ENCODE measurements around the gene FOXI1. TPM values are rescaled to one million over a fixed set of nuclear protein-coding genes. Genes with fewer than 3 reads are reported as not detected.

The FOXI1 gene
- total RNA-seq, 2 experiments from 2014 or later: 0.28 TPM; not detected in 1

DNA sequence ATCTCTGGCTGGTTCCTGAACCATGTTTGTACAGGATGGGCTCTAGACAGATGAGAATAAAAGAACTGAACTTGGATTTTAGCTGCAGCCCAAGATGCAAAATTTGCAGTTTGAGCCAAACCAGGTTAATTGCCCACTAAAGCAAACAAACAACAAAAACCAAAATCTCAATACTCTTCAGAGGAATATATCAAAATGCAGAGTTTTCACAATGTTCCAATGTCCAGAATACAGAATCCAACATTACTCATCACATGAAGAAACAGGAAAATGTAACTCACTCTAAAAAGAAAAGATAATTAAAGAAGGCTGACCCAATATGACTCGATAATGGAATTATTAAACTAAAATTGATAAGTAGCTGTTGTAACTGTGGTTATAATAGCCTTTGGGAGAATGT is 20.4 kb downstream of the FOXI1 start:
- Mint-ChIP-seq H3K4me1 (ENCODE audit: low read depth) (no peaks in the 10 kb centered on the region), H3K27ac (no peak overlapping the region), H3K9me3 (peaks cover 9% of the 10 kb centered on the region), H3K36me3 (ENCODE audit: low read depth) (no peaks in the 10 kb centered on the region), H3K27me3 (peaks cover 29% of the 10 kb centered on the region), H3K4me3 (no peak overlapping the region)
- ChIA-PET POLR2A (no interaction called here), CTCF (no interaction called here)
- H3K4me1 ChIP-seq (ENCODE audit: insufficient read depth, low read length): no peaks in the 10 kb centered on the region
- no peak overlapping the region for H3K27ac ChIP-seq (ENCODE audit: low read depth in 1 of 2, low read length in 2 of 2)
- H3K36me3 ChIP-seq (ENCODE audit: insufficient read depth, low read length): no peaks in the 10 kb centered on the region
- H3K4me3 ChIP-seq (ENCODE audit: low read length): no peak overlapping the region
- peaks cover 0 to 12% of the 10 kb centered on the region in 2 experiments for H3K9me3 ChIP-seq (ENCODE audit: control insufficient read depth in 1 of 2, insufficient read depth in 1 of 2, low read length in 2 of 2)
- no peak for TF ChIP-seq CTCF (IDR thresholded peaks at IDR 0.05)
- ATAC-seq (ENCODE audit: poor library complexity) (no peak), DNase-seq (no peak)
- no peaks in the 10 kb centered on the region for H3K27me3 ChIP-seq (ENCODE audit: control insufficient read depth in 1 of 2, insufficient read depth in 2 of 2, low read length in 2 of 2)
- intact Hi-C loops (cut with DNase I, micrococcal nuclease): no loop called here

- H3K27me3 ChIP-seq (ENCODE audit: control insufficient read depth in 1 of 2, insufficient read depth in 2 of 2, low read length in 2 of 2): no peaks in the 10 kb centered on the region
- no peak for TF ChIP-seq CTCF (IDR thresholded peaks at IDR 0.05)
- DNase-seq (no peak), ATAC-seq (ENCODE audit: poor library complexity) (no peak)
- peaks cover 23% of the 10 kb centered on the region for H3K27me3 Mint-ChIP-seq
- intact Hi-C loops (cut with DNase I, micrococcal nuclease): no loop called here
- CTCF ChIA-PET: no interaction called here
- no peak overlapping the region for H3K4me3 ChIP-seq (ENCODE audit: low read length)
- H3K4me1 Mint-ChIP-seq (ENCODE audit: low read depth): no peaks in the 10 kb centered on the region
- POLR2A ChIA-PET: no interaction called here
- peaks cover 9% of the 10 kb centered on the region for H3K9me3 Mint-ChIP-seq
- peaks cover 0 to 12% of the 10 kb centered on the region in 2 experiments for H3K9me3 ChIP-seq (ENCODE audit: control insufficient read depth in 1 of 2, insufficient read depth in 1 of 2, low read length in 2 of 2)
- H3K27ac Mint-ChIP-seq: no peak overlapping the region
- H3K4me3 Mint-ChIP-seq: no peak overlapping the region
- H3K36me3 Mint-ChIP-seq (ENCODE audit: low read depth): no peaks in the 10 kb centered on the region
- H3K27ac ChIP-seq (ENCODE audit: low read depth in 1 of 2, low read length in 2 of 2): no peak overlapping the region
- no peaks in the 10 kb centered on the region for H3K36me3 ChIP-seq (ENCODE audit: insufficient read depth, low read length)
- H3K4me1 ChIP-seq (ENCODE audit: insufficient read depth, low read length): no peaks in the 10 kb centered on the region
Measured at GRCh38 chr5:170126626-170127025, 20.9 kb downstream of the FOXI1 start.

- intact Hi-C loops (cut with DNase I, micrococcal nuclease): no loop called here
- Histone ChIP-seq H3K27ac (ENCODE audit: low read depth in 1 of 2, low read length in 2 of 2) (no peak overlapping the region), H3K27me3 (ENCODE audit: control insufficient read depth in 1 of 2, insufficient read depth in 2 of 2, low read length in 2 of 2) (peaks cover 0 to 6% of the 10 kb centered on the region in 2 experiments), H3K4me1 (ENCODE audit: insufficient read depth, low read length) (no peaks in the 10 kb centered on the region), H3K4me3 (ENCODE audit: low read length) (no peak overlapping the region), H3K9me3 (ENCODE audit: control insufficient read depth in 1 of 2, insufficient read depth in 1 of 2, low read length in 2 of 2) (peaks cover 0 to 6% of the 10 kb centered on the region in 2 experiments), H3K36me3 (ENCODE audit: insufficient read depth, low read length) (no peaks in the 10 kb centered on the region)
- H3K27me3 Mint-ChIP-seq: peaks cover 18% of the 10 kb centered on the region
- ChIA-PET CTCF (no interaction called here), POLR2A (no interaction called here)
- TF ChIP-seq CTCF (IDR thresholded peaks at IDR 0.05): no peak
- H3K9me3 Mint-ChIP-seq: peaks cover 3% of the 10 kb centered on the region
- no peak for DNase-seq
- H3K36me3 Mint-ChIP-seq (ENCODE audit: low read depth): no peaks in the 10 kb centered on the region
- ATAC-seq (ENCODE audit: poor library complexity): no peak
- H3K4me1 Mint-ChIP-seq (ENCODE audit: low read depth): no peaks in the 10 kb centered on the region
- no peak overlapping the region for H3K4me3 Mint-ChIP-seq
- H3K27ac Mint-ChIP-seq: no peak overlapping the region
Measured at GRCh38 chr5:170131235-170131634, 25.5 kb downstream of the FOXI1 start.

Measured in CD4-positive, alpha-beta T cell (primary cell).